ENCODE data around the gene CDAN1.
"Not testable (repeated sequence)": the region's sequence is repeated elsewhere in the genome, so short reads cannot be mapped to it uniquely, and the experiment has no call there.

- not testable (repeated sequence) for TF ChIP-seq CTCF (IDR thresholded peaks at IDR 0.05; ENCODE audit: low read depth, low read length); POLR2A (IDR thresholded peaks at IDR 0.05; ENCODE audit: extremely low read depth, insufficient read length); MAX (IDR thresholded peaks at IDR 0.05; ENCODE audit: low read depth, low read length)
Measured at GRCh38 chr15:42680142-42680482, 56.8 kb downstream of the CDAN1 start.

Data from NB4 (cell line).